Nephron progenitor cell (in vitro differentiated cells): ENCODE data around the gene RHNO1.

ENCODE experiments used
- DNase-seq: peaks from one replicate; pipeline ENCODE4 v3.0.0; 2021
- H3K27ac Mint-ChIP-seq: 2 replicates; pipeline ENCODE4 v1.8.0; 2021; ENCODE audit warnings: mild to moderate bottlenecking, moderate library complexity, mixed read lengths
- H3K27me3 Mint-ChIP-seq: 2 replicates; pipeline ENCODE4 v1.8.0; 2021; ENCODE audit warnings: mild to moderate bottlenecking, low read depth, mixed read lengths; ENCODE audit not compliant: poor library complexity
- H3K36me3 Mint-ChIP-seq: 2 replicates; pipeline ENCODE4 v1.8.0; 2021; ENCODE audit warnings: low read depth, mixed read lengths
- H3K4me1 Mint-ChIP-seq: 2 replicates; pipeline ENCODE4 v1.8.0; 2021; ENCODE audit warnings: mixed read lengths
- H3K4me3 Mint-ChIP-seq: 2 replicates; pipeline ENCODE4 v1.8.0; 2021; ENCODE audit warnings: mild to moderate bottlenecking, moderate library complexity, mixed read lengths
- H3K9me3 Mint-ChIP-seq: 2 replicates; pipeline ENCODE4 v1.8.0; 2021; ENCODE audit warnings: mild to moderate bottlenecking, moderate library complexity, mixed read lengths
- CTCF ChIP-seq: fragments of 200-600 bp; sonication (generic); IDR thresholded peaks from 2 replicates; pipeline ENCODE4 v1.5.0; 2021; ENCODE audit warnings: antibody characterized with exemption

The RHNO1 gene

GRCh38 chr12:2877047-2877952 lies at the start of gene RHNO1, which contains the start of gene FOXM1:
RHNO1 (plus strand) TSS chr12:2877223; CDS start chr12:2885367, 8,144 bp downstream.
FOXM1 (minus strand) TSS chr12:2877174; CDS start chr12:2874478, 2,696 bp downstream.
- Mint-ChIP-seq H3K9me3 (no peaks in the 10 kb centered on the region), H3K4me3 (peak within 1 kb of the TSS; percentile 94), H3K36me3 (peaks cover 27% of the 10 kb centered on the region), H3K27ac (peak within 1 kb of the TSS; percentile 91), H3K4me1 (peaks cover 41% of the 10 kb centered on the region), H3K27me3 (no peaks in the 10 kb centered on the region)
- no peak for TF ChIP-seq CTCF
- DNase-seq, result peak; percentile 93

GRCh38 chr12:2829275-2829674 lies 47.7 kb upstream of the RHNO1 start:
- Mint-ChIP-seq H3K27me3 (no peaks in the 10 kb centered on the region), H3K4me3 (no peak overlapping the region), H3K27ac (no peak overlapping the region), H3K9me3 (no peaks in the 10 kb centered on the region), H3K4me1 (peaks cover 22% of the 10 kb centered on the region), H3K36me3 (peaks cover 47% of the 10 kb centered on the region)
- TF ChIP-seq CTCF, result no peak
- DNase-seq, result no peak

GRCh38 chr12:2832550-2833127 lies 44.4 kb upstream of the RHNO1 start:
- Mint-ChIP-seq H3K36me3 (peaks cover 40% of the 10 kb centered on the region), H3K27me3 (peaks cover 4% of the 10 kb centered on the region), H3K27ac (no peak overlapping the region), H3K9me3 (no peaks in the 10 kb centered on the region), H3K4me1 (peaks cover 39% of the 10 kb centered on the region), H3K4me3 (no peak overlapping the region)
- peak; percentile 34 for DNase-seq
- no peak for TF ChIP-seq CTCF

GRCh38 chr12:2833327-2833726 lies 43.7 kb upstream of the RHNO1 start:
- Mint-ChIP-seq H3K4me3 (no peak overlapping the region), H3K4me1 (peaks cover 40% of the 10 kb centered on the region), H3K36me3 (peaks cover 36% of the 10 kb centered on the region), H3K27me3 (peaks cover 4% of the 10 kb centered on the region), H3K27ac (peak overlapping the region; percentile 89), H3K9me3 (no peaks in the 10 kb centered on the region)
- no peak for TF ChIP-seq CTCF
- no peak for DNase-seq

GRCh38 chr12:2833810-2834209 lies 43.2 kb upstream of the RHNO1 start:
- TF ChIP-seq CTCF, result no peak
- Mint-ChIP-seq H3K27ac (no peak overlapping the region), H3K27me3 (peaks cover 4% of the 10 kb centered on the region), H3K9me3 (no peaks in the 10 kb centered on the region), H3K36me3 (peaks cover 32% of the 10 kb centered on the region), H3K4me3 (no peak overlapping the region), H3K4me1 (peaks cover 45% of the 10 kb centered on the region)
- no peak for DNase-seq
